Left ventricle myocardium inferior (tissue), 1 donor: Measurements from ENCODE around the gene C1orf210. TPM values are rescaled to one million over a fixed set of nuclear protein-coding genes. Genes with fewer than 3 reads are reported as not detected.
A peak's percentile ranks its signal among the peaks of the same experiment; 100 is the strongest.

Source experiments
- DNase-seq: peaks from one replicate; pipeline ENCODE4 v3.0.0-alpha.2; 2020
- H3K27ac ChIP-seq: fragments of 200-600 bp; replicated peaks from 2 replicates; pipeline ENCODE4 v1.8.0; 2021
- H3K27me3 ChIP-seq: fragments of 200-600 bp; 2 replicates; pipeline ENCODE4 v1.8.0; 2021; ENCODE audit warnings: low read depth
- H3K36me3 ChIP-seq: fragments of 200-600 bp; 2 replicates; pipeline ENCODE4 v1.8.0; 2021
- H3K4me1 ChIP-seq: fragments of 200-600 bp; 2 replicates; pipeline ENCODE4 v1.8.0; 2021
- H3K4me3 ChIP-seq: fragments of 200-600 bp; 2 replicates; pipeline ENCODE4 v1.8.0; 2021; ENCODE audit warnings: mild to moderate bottlenecking, moderate library complexity
- H3K9me3 ChIP-seq: fragments of 200-600 bp; replicated peaks from 2 replicates; pipeline ENCODE4 v1.8.0; 2021
- CTCF ChIP-seq: fragments of 200-600 bp; IDR thresholded peaks from 2 replicates; pipeline ENCODE4 v1.8.0; 2021; ENCODE audit warnings: antibody characterized with exemption, mild to moderate bottlenecking, borderline replicate concordance
- intact Hi-C: fragments of 100-400 bp; cut with micrococcal nuclease; formaldehyde crosslinking; loops from one replicate; pipeline ENCODE4 v1.11.0; 2022
- total RNA-seq: library from RNA; stranded (reverse); fragmentation: NEBNext Ultra II Directional; extraction: Animal tissue kit (Norgen Biotek cat#: 25700); gene quantifications from one replicate; pipeline ENCODE4 v1.2.1, GENCODE V29; 2021
- donor health status: DM: no; HTN: yes; CAD: no; lungs with severe emphysema.

The C1orf210 gene
- total RNA-seq, 1 donor from 2014 or later = not detected

GRCh38 chr1:43255438-43256210 is 29.8 kb downstream of the C1orf210 start:
- no peaks in the 10 kb centered on the region for H3K27me3 ChIP-seq
- H3K4me3 ChIP-seq = no peak overlapping the region
- no peaks in the 10 kb centered on the region for H3K9me3 ChIP-seq
- no peaks in the 10 kb centered on the region for H3K36me3 ChIP-seq
- DNase-seq = peak; percentile 42
- intact Hi-C loops = no loop called here
- peaks cover 24% of the 10 kb centered on the region for H3K4me1 ChIP-seq
- no peak for TF ChIP-seq CTCF
- H3K27ac ChIP-seq = peak overlapping the region; percentile 42

- no peak for DNase-seq
- Histone ChIP-seq H3K9me3 (no peaks in the 10 kb centered on the region), H3K27me3 (no peaks in the 10 kb centered on the region), H3K4me3 (no peak overlapping the region), H3K36me3 (no peaks in the 10 kb centered on the region), H3K27ac (no peak overlapping the region), H3K4me1 (peaks cover 24% of the 10 kb centered on the region)
- intact Hi-C loops = no loop called here
- TF ChIP-seq CTCF = no peak
Observed at GRCh38 chr1:43253876-43254275, 31.5 kb downstream of the C1orf210 start.

GRCh38 chr1:43253173-43253572 is 32.2 kb downstream of the C1orf210 start:
- no peaks in the 10 kb centered on the region for H3K27me3 ChIP-seq

GRCh38 chr1:43252225-43252624 is 33.2 kb downstream of the C1orf210 start:
- Histone ChIP-seq H3K36me3 (no peaks in the 10 kb centered on the region), H3K27me3 (no peaks in the 10 kb centered on the region), H3K4me3 (no peak overlapping the region), H3K4me1 (peaks cover 23% of the 10 kb centered on the region), H3K27ac (no peak overlapping the region), H3K9me3 (no peaks in the 10 kb centered on the region)
- DNase-seq = no peak
- no peak for TF ChIP-seq CTCF
- intact Hi-C loops = no loop called here

More at GRCh38 chr1:43253173-43253572, 32.2 kb downstream of the C1orf210 start:
- no peak for TF ChIP-seq CTCF
- H3K36me3 ChIP-seq = no peaks in the 10 kb centered on the region
- H3K9me3 ChIP-seq = no peaks in the 10 kb centered on the region
- H3K4me3 ChIP-seq = no peak overlapping the region
- no peak overlapping the region for H3K27ac ChIP-seq
- DNase-seq = no peak
- peaks cover 24% of the 10 kb centered on the region for H3K4me1 ChIP-seq
- intact Hi-C loops = no loop called here

- intact Hi-C loops = no loop called here
- Histone ChIP-seq H3K27me3 (no peaks in the 10 kb centered on the region), H3K36me3 (no peaks in the 10 kb centered on the region), H3K4me3 (no peak overlapping the region), H3K4me1 (peaks cover 11% of the 10 kb centered on the region), H3K27ac (no peak overlapping the region), H3K9me3 (no peaks in the 10 kb centered on the region)
- no peak for TF ChIP-seq CTCF
- DNase-seq = no peak
Observed at GRCh38 chr1:43251024-43251423, 34.4 kb downstream of the C1orf210 start.
